Measurements from ENCODE around the gene TMEM14A. TPM values are rescaled to one million over a fixed set of nuclear protein-coding genes. Genes with fewer than 3 reads are reported as not detected.

The TMEM14A gene
- total and polyA plus RNA-seq, 9 of the 15 experiments (the other 6 are each of a cell fraction or from before 2014, with no cell fraction given), result 3.5 to 43.3 (median 8.5) TPM

GRCh38 chr6:52686878-52687699 is 16.2 kb downstream of the TMEM14A start (continued):
- no peak for TF ChIP-seq POLR3A (IDR thresholded peaks at IDR 0.05; ENCODE audit: borderline replicate concordance, extremely low read depth, insufficient read depth, insufficient read length)
- TF ChIP-seq MTA2 (IDR thresholded peaks at IDR 0.05; ENCODE audit: low read depth), result peak; percentile 65
- no peak for TF ChIP-seq TCFL5 (CRISPR knock-in tag; conservative IDR thresholded peaks at IDR 0.05)
- TF ChIP-seq ZNF707 (CRISPR knock-in tag; conservative IDR thresholded peaks at IDR 0.05), result no peak
- TF ChIP-seq HDAC3 (IDR thresholded peaks at IDR 0.05; ENCODE audit: borderline replicate concordance, partially characterized antibody), result peak; percentile 47
- no peak for TF ChIP-seq ZNF12 (CRISPR knock-in tag; IDR thresholded peaks at IDR 0.05)
- no peak for TF ChIP-seq ETS1 (conservative IDR thresholded peaks at IDR 0.05; ENCODE audit: control insufficient read depth, low read depth, low read length)
- no peak for TF ChIP-seq PRMT5 (CRISPR knock-in tag; IDR thresholded peaks at IDR 0.05)
- TF ChIP-seq FOXM1 (IDR thresholded peaks at IDR 0.05; ENCODE audit: low read depth), result peak; percentile 63
- TF ChIP-seq FOXM1 (CRISPR knock-in tag; IDR thresholded peaks at IDR 0.05; ENCODE audit: low read depth), result no peak
- no peak for TF ChIP-seq SRSF7 (optimal IDR thresholded peaks at IDR 0.05; ENCODE audit: low read depth, low read length)
- TF ChIP-seq PRPF4 (IDR thresholded peaks at IDR 0.05; ENCODE audit: insufficient read depth, low read depth, low read length, poor library complexity, severe bottlenecking), result no peak
- TF ChIP-seq KDM1A (IDR thresholded peaks at IDR 0.05), result no peak
- no peak for TF ChIP-seq ZBTB9 (CRISPR knock-in tag; IDR thresholded peaks at IDR 0.05)
- TF ChIP-seq RFX5 (IDR thresholded peaks at IDR 0.05; ENCODE audit: low read depth, low read length), result no peak
- TF ChIP-seq ZNF146 (CRISPR knock-in tag; IDR thresholded peaks at IDR 0.05; ENCODE audit: unreplicated experiment), result no peak
- no peak for TF ChIP-seq THAP12 (CRISPR knock-in tag; IDR thresholded peaks at IDR 0.05)
- peak; percentile 43 for TF ChIP-seq NFIC (IDR thresholded peaks at IDR 0.05)
- TF ChIP-seq ZNF644 (tag; IDR thresholded peaks at IDR 0.05; ENCODE audit: low read depth), result no peak
- no peak for TF ChIP-seq HINFP (tag; conservative IDR thresholded peaks at IDR 0.05; ENCODE audit: low read depth)
- TF ChIP-seq PCBP2 (IDR thresholded peaks at IDR 0.05; ENCODE audit: low read depth, low read length, poor library complexity, severe bottlenecking), result no peak
- TF ChIP-seq NCOA1 (IDR thresholded peaks at IDR 0.05; ENCODE audit: low read depth), result 0 out of 2 replicates have a peak, but pooled peaks have one; percentile 26

Data from K562 (cell line).